Uterus (tissue), 4 donors: ENCODE results near the gene QSOX2. TPM values are rescaled to one million over a fixed set of nuclear protein-coding genes. Genes with fewer than 3 reads are reported as not detected.

Experiments
- DNase-seq, 2 donors: peaks; one replicate each; pipeline ENCODE4 v3.0.0-alpha.2; 2019 to 2020
- H3K27ac ChIP-seq, 2 donors: fragments of 200-600 bp; sonication (generic); 1 replicate in 1 of 2; 2 replicates in 1 of 2; pipeline ENCODE4 v1.5.1; 2016 to 2018
- H3K27me3 ChIP-seq, 2 donors: fragments of 200-600 bp; sonication (generic); one replicate each; pipeline ENCODE4 v1.5.1; 2018 to 2019; ENCODE audit warnings: control low read depth in 1 of 2
- H3K36me3 ChIP-seq, 2 donors: fragments of 200-600 bp; sonication (generic); one replicate each; pipeline ENCODE4 v1.5.1; 2019; ENCODE audit warnings: control low read depth in 1 of 2
- H3K4me1 ChIP-seq, 2 donors: fragments of 200-600 bp; sonication (generic); one replicate each; pipeline ENCODE4 v1.5.1; 2018 to 2019; ENCODE audit warnings: control low read depth in 1 of 2
- H3K4me3 ChIP-seq, 2 donors: fragments of 200-600 bp; sonication (generic); 1 replicate in 1 of 2; 2 replicates in 1 of 2; pipeline ENCODE4 v1.5.1; 2018 to 2019; ENCODE audit warnings: mild to moderate bottlenecking in 1 of 2
- H3K9me3 ChIP-seq, 2 donors: fragments of 200-600 bp; sonication (generic); one replicate each; pipeline ENCODE4 v1.5.1; 2019; ENCODE audit warnings: control low read depth in 1 of 2
- POLR2A ChIP-seq, 2 donors: fragments of 450-650 bp; IDR thresholded peaks; one replicate each; pipeline ENCODE4 v1.6.1; 2016; ENCODE audit warnings: antibody characterized with exemption in 2 of 2, mild to moderate bottlenecking in 1 of 2, moderate library complexity in 1 of 2
- intact Hi-C: fragments of 100-400 bp; cut with DNase I; formaldehyde crosslinking; loops from one replicate; pipeline ENCODE4 v1.15.1; 2023; ENCODE audit warnings: low total_unique reads
- total RNA-seq, 4 donors: library from RNA; depleted of rRNA in 3 of 4; stranded (reverse); fragments of >200 nt in 3 of 4; gene quantifications; one replicate each; pipeline versions ENCODE4 v1.1.0 to v1.2.4, GENCODE V29; 2014 to 2023
- TF ChIP-seq, protein P1 (sequence below), 4 experiments: fragments of 200-600 bp in 2 of 4; fragments of 450-650 bp in 2 of 4; sonication (generic) in 2 of 4; IDR thresholded peaks; one replicate each; pipeline ENCODE4 v1.5.1; 2016 to 2019; ENCODE audit warnings: antibody characterized with exemption in 4 of 4, mild to moderate bottlenecking in 2 of 4, moderate library complexity in 1 of 4
- donor health status: DM: yes; HTN: yes; CAD: no.

The QSOX2 gene, protein sequence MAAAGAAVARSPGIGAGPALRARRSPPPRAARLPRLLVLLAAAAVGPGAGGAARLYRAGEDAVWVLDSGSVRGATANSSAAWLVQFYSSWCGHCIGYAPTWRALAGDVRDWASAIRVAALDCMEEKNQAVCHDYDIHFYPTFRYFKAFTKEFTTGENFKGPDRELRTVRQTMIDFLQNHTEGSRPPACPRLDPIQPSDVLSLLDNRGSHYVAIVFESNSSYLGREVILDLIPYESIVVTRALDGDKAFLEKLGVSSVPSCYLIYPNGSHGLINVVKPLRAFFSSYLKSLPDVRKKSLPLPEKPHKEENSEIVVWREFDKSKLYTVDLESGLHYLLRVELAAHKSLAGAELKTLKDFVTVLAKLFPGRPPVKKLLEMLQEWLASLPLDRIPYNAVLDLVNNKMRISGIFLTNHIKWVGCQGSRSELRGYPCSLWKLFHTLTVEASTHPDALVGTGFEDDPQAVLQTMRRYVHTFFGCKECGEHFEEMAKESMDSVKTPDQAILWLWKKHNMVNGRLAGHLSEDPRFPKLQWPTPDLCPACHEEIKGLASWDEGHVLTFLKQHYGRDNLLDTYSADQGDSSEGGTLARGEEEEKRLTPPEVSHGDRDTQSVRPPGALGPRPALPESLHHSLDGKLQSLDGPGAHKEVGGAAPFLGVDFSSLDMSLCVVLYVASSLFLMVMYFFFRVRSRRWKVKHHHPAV
- total RNA-seq, result 10 to 100 TPM in 2 of 4 donors, 1 to 10 TPM in 2; 5.6 to 13.1 (median 9.2) TPM

DNA sequence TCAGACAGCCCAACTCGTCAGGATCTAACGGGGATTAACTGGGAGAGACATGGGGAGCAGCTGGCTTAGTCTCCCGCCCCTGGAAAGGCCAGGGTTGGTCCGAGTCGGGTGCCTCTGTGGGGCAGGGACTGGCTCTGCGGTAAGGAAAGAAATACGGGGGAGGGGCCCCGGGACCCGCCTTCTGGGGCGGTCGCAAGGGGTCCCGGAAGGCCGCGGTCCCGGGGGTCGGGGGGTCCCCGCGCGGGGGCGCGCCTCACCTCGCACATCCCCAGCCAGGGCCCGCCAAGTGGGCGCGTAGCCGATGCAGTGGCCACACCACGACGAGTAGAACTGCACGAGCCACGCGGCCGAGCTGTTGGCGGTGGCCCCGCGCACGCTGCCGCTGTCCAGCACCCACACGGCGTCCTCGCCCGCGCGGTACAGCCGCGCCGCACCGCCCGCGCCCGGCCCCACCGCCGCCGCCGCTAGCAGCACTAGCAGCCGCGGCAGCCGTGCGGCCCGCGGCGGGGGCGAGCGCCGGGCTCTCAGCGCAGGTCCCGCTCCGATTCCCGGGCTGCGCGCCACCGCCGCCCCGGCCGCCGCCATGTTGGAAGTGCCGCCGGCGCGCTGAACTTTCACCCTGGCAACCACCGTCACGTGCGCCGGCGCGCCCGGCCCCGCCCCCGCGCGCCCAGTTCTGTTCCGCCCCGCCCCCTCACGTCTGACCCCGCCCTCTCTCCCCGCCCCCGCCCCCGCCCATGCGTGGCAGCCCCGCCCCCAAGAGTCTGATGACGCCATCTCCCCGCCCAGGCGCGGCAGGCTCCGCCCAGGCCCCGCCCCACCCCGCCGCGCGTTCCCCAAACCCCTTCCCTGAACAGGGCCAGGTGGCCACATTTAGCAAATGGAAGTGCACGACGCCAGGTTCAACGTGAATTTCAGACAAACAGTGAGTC lies at the start of gene QSOX2:
QSOX2 (minus strand) TSS at position 594 of the 932 bp plus-strand sequence; CDS start at position 585, 9 bp downstream.
- intact Hi-C loops, result no loop called here
- no peaks in the 10 kb centered on the region for H3K27me3 ChIP-seq
- peak within 1 kb of the TSS; percentile 60 to 95 for H3K4me3 ChIP-seq
- H3K4me1 ChIP-seq, result peaks cover 6 to 11% of the 10 kb centered on the region in 2 donors
- peak within 1 kb of the TSS; percentile 5 to 56 for H3K27ac ChIP-seq
- peak; percentile 80 to 83 for DNase-seq
- H3K36me3 ChIP-seq, result no peaks in the 10 kb centered on the region
- TF ChIP-seq POLR2A (IDR thresholded peaks at IDR 0.05), result peak in 1 of 2 donors; percentile 52
- TF ChIP-seq, protein P1, sequence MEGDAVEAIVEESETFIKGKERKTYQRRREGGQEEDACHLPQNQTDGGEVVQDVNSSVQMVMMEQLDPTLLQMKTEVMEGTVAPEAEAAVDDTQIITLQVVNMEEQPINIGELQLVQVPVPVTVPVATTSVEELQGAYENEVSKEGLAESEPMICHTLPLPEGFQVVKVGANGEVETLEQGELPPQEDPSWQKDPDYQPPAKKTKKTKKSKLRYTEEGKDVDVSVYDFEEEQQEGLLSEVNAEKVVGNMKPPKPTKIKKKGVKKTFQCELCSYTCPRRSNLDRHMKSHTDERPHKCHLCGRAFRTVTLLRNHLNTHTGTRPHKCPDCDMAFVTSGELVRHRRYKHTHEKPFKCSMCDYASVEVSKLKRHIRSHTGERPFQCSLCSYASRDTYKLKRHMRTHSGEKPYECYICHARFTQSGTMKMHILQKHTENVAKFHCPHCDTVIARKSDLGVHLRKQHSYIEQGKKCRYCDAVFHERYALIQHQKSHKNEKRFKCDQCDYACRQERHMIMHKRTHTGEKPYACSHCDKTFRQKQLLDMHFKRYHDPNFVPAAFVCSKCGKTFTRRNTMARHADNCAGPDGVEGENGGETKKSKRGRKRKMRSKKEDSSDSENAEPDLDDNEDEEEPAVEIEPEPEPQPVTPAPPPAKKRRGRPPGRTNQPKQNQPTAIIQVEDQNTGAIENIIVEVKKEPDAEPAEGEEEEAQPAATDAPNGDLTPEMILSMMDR (IDR thresholded peaks at IDR 0.05), result no peak
- H3K9me3 ChIP-seq, result no peaks in the 10 kb centered on the region

DNA sequence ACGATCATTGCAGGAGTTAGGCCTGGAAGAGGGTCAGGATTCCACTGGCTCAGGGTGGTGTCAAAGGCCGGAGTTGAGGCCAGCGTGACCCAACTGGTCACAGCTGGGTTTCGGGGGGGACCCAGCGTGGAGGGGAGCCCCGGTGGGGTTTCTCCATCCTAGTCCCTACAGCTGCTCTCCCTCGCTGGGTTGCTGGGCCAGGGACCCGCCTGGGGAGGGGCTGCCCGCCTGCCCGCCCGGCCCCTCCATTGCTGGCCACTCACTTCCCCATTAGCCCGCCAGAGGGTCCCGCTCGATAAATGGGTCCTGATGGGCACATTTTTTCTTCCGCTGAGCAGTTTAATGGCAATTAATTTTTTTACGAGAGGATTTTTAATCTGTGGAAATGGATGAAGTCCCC lies 49.4 kb upstream of the QSOX2 start:
- H3K27ac ChIP-seq, result no peak overlapping the region
- no peak overlapping the region for H3K4me3 ChIP-seq
- no peaks in the 10 kb centered on the region for H3K36me3 ChIP-seq
- DNase-seq, result no peak
- TF ChIP-seq, protein P1 (IDR thresholded peaks at IDR 0.05), result no peak
- TF ChIP-seq POLR2A (IDR thresholded peaks at IDR 0.05), result no peak
- no peaks in the 10 kb centered on the region for H3K27me3 ChIP-seq
- intact Hi-C loops, result no loop called here
- H3K9me3 ChIP-seq, result no peaks in the 10 kb centered on the region
- no peaks in the 10 kb centered on the region for H3K4me1 ChIP-seq

DNA sequence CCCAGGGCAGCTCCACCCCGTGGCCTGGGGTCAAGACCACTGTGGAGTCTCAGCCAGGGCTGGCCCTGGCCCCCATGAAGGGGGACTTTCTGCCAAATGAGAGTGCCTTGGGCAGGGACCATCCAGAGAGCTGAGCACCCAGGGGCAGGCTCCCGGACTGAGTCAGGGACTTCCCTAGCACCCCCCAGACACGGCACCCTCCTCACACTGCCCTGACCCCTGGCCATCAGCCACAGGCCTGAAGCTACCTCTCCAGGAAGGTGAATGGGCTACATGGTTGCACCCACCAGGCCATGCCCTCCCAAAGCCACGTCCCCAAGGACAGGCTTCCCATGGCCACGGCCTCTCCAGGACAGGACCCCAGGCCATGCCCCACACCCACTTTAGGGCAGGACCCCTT lies 48.8 kb upstream of the QSOX2 start:
- no peaks in the 10 kb centered on the region for H3K36me3 ChIP-seq
- intact Hi-C loops, result no loop called here
- no peaks in the 10 kb centered on the region for H3K9me3 ChIP-seq
- no peaks in the 10 kb centered on the region for H3K4me1 ChIP-seq
- no peak for DNase-seq
- H3K27me3 ChIP-seq, result no peaks in the 10 kb centered on the region
- no peak overlapping the region for H3K4me3 ChIP-seq
- TF ChIP-seq, protein P1 (IDR thresholded peaks at IDR 0.05), result no peak
- no peak for TF ChIP-seq POLR2A (IDR thresholded peaks at IDR 0.05)
- no peak overlapping the region for H3K27ac ChIP-seq

DNA sequence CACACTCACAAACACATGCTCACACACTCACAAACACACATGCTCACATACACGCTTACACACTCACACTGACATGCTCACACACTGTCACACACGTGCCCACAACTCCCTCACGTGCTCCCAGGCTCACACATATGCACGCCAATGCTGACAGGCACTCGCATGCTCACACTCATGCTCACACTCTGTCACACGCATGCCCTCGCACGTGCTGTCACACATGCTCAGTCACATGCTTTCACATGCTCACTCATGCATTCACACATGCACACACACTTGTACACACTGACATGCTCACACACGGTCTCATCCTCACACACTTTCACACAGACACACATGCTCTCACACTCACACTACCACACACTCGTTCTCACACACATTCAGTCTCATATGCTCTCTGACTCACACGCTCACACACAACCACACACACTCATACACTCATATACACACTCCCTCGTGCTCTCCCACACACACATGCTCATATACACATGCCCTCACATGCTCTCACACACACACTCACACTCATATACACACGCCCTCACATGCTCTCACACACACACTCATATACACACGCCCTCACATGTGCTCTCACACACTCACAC lies 48.0 kb upstream of the QSOX2 start:
- H3K27ac ChIP-seq, result no peak overlapping the region
- TF ChIP-seq, protein P1 (IDR thresholded peaks at IDR 0.05), result no peak
- TF ChIP-seq POLR2A (IDR thresholded peaks at IDR 0.05), result no peak
- DNase-seq, result no peak
- intact Hi-C loops, result no loop called here
- no peaks in the 10 kb centered on the region for H3K36me3 ChIP-seq
- no peak overlapping the region for H3K4me3 ChIP-seq
- H3K4me1 ChIP-seq, result no peaks in the 10 kb centered on the region
- no peaks in the 10 kb centered on the region for H3K27me3 ChIP-seq
- H3K9me3 ChIP-seq, result no peaks in the 10 kb centered on the region
